Esophagus (tissue), 2 donors: ENCODE data around the gene RILP. TPM values are rescaled to one million over a fixed set of nuclear protein-coding genes. Genes with fewer than 3 reads are reported as not detected.

Experiments used
- polyA plus RNA-seq, 2 donors: library from polyadenylated mRNA; stranded (reverse); fragments of 200-250 nt; gene quantifications; one replicate each; pipeline ENCODE4 v1.2.3, GENCODE V29; 2013
- donor health status: healthy with polysubstance abuse.
- donor health status: Bipolar disorder and iron deficiency.

Gene RILP
- polyA plus RNA-seq, 2 donors = 4.6 to 6.0 TPM

Other genes starting within 250 kb of the RILP start
- 100 to 1,000 TPM; 246 to 324 TPM for gene YWHAE, start 249.6 kb downstream of the RILP start, polyA plus RNA-seq
- 10 to 100 TPM; 17.8 to 23.8 TPM for gene CRK, start 193.6 kb downstream of the RILP start, polyA plus RNA-seq
- gene MYO1C, start 157.2 kb downstream of the RILP start, polyA plus RNA-seq = 10 to 100 TPM; 42.0 to 45.0 TPM
- gene INPP5K, start 133.3 kb downstream of the RILP start, polyA plus RNA-seq = 10 to 100 TPM; 16.1 to 19.5 TPM
- gene PITPNA, start 87.1 kb downstream of the RILP start, polyA plus RNA-seq = 10 to 100 TPM; 16.5 to 36.7 TPM
- gene SLC43A2, start 21.0 kb downstream of the RILP start, polyA plus RNA-seq = 1 to 10 TPM; 2.1 to 2.2 TPM
- 1 to 10 TPM; 2.8 TPM for gene SCARF1, start 4.1 kb downstream of the RILP start, polyA plus RNA-seq
- gene PRPF8, start 35.0 kb upstream of the RILP start, polyA plus RNA-seq = 10 to 100 TPM; 74.5 to 82.1 TPM
- 1 to 10 TPM; 3.6 to 3.8 TPM for gene TLCD2, start 60.5 kb upstream of the RILP start, polyA plus RNA-seq
- 10 to 100 TPM in 1 of 2 donors, 1 to 10 TPM in 1; 8.5 to 10.7 TPM for gene WDR81, start 74.8 kb upstream of the RILP start, polyA plus RNA-seq
- gene SERPINF2, start 93.0 kb upstream of the RILP start, polyA plus RNA-seq = 1 to 10 TPM; 1.9 to 2.9 TPM
- gene SERPINF1, start 112.2 kb upstream of the RILP start, polyA plus RNA-seq = 10 to 100 TPM; 49.0 to 56.7 TPM
- 1 to 10 TPM; 2.1 to 4.0 TPM for gene SMYD4, start 180.0 kb upstream of the RILP start, polyA plus RNA-seq
- 10 to 100 TPM in 1 of 2 donors, 1 to 10 TPM in 1; 8.6 to 33.7 TPM for gene RPA1, start 180.1 kb upstream of the RILP start, polyA plus RNA-seq